ENCODE measurements around the gene CRACDL.
"Not testable (repeated sequence)": the region's sequence is repeated elsewhere in the genome, so short reads cannot be mapped to it uniquely, and the experiment has no call there.

DNA sequence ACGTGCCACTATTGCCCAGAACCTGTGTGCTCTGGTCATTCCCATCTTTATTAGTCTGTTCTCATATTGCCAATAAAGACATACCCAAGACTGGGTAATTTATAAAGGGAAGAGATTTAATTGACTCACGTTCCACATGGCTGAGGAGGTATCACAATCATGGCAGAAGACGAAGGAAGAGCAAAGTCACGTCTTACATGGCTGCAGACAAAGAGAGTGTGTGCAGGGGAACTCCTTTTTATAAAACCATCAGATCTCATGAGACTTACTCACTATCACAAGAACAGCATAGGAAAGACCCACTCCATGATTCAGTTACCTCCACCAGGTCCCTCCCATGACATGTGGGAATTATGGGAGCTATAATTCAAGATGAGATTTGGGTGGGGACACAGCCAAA, 183.3 kb downstream of the CRACDL start:
- not testable (repeated sequence) for TF ChIP-seq GATA2 (CRISPR knock-in tag; IDR thresholded peaks at IDR 0.05); MEF2A (IDR thresholded peaks at IDR 0.05; ENCODE audit: borderline replicate concordance, low read depth); MAX (IDR thresholded peaks at IDR 0.05; ENCODE audit: low read depth); GABPA (IDR thresholded peaks at IDR 0.05; ENCODE audit: low read depth); PBX3 (IDR thresholded peaks at IDR 0.05); POLR2AphosphoS5 (IDR thresholded peaks at IDR 0.05; ENCODE audit: low read depth, low read length); IRF3 (IDR thresholded peaks at IDR 0.05; ENCODE audit: low read depth, low read length); RFX5 (IDR thresholded peaks at IDR 0.05; ENCODE audit: low read length); ELF1 (IDR thresholded peaks at IDR 0.05); RCOR1 (IDR thresholded peaks at IDR 0.05; ENCODE audit: low read length); TEAD4 (IDR thresholded peaks at IDR 0.05; ENCODE audit: borderline replicate concordance, insufficient read depth)
- TF ChIP-seq, protein P1, sequence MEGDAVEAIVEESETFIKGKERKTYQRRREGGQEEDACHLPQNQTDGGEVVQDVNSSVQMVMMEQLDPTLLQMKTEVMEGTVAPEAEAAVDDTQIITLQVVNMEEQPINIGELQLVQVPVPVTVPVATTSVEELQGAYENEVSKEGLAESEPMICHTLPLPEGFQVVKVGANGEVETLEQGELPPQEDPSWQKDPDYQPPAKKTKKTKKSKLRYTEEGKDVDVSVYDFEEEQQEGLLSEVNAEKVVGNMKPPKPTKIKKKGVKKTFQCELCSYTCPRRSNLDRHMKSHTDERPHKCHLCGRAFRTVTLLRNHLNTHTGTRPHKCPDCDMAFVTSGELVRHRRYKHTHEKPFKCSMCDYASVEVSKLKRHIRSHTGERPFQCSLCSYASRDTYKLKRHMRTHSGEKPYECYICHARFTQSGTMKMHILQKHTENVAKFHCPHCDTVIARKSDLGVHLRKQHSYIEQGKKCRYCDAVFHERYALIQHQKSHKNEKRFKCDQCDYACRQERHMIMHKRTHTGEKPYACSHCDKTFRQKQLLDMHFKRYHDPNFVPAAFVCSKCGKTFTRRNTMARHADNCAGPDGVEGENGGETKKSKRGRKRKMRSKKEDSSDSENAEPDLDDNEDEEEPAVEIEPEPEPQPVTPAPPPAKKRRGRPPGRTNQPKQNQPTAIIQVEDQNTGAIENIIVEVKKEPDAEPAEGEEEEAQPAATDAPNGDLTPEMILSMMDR (IDR thresholded peaks at IDR 0.05), result not testable (repeated sequence)
- TF ChIP-seq, protein P2, sequence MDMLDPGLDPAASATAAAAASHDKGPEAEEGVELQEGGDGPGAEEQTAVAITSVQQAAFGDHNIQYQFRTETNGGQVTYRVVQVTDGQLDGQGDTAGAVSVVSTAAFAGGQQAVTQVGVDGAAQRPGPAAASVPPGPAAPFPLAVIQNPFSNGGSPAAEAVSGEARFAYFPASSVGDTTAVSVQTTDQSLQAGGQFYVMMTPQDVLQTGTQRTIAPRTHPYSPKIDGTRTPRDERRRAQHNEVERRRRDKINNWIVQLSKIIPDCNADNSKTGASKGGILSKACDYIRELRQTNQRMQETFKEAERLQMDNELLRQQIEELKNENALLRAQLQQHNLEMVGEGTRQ (IDR thresholded peaks at IDR 0.05; ENCODE audit: borderline replicate concordance, low read depth, low read length), result not testable (repeated sequence)

Data from SK-N-SH (cell line).